Small intestine (tissue), 7 donors: Measurements from ENCODE around the gene NOS3. TPM values are rescaled to one million over a fixed set of nuclear protein-coding genes. Genes with fewer than 3 reads are reported as not detected.

Experiments
- DNase-seq, 2 donors: peaks; one replicate each; pipeline versions ENCODE4 v3.0.0 to v3.0.0-alpha.2; 2013
- FAIRE-seq: peaks from 2 replicates; lab custom pipeline; 2012; peaks lifted over from hg19 to GRCh38; lab: Jason Lieb, UNC
- H3K27ac ChIP-seq, 3 donors: one replicate each; pipeline ENCODE4 v1.5.1; 2013; ENCODE audit warnings: low read length in 2 of 3, mild to moderate bottlenecking in 2 of 3, control low read depth in 1 of 3, inconsistent platforms in 1 of 3, low read depth in 1 of 3, moderate library complexity in 1 of 3
- H3K27me3 ChIP-seq, 3 donors: one replicate each; pipeline ENCODE4 v1.6.1; 2013; ENCODE audit warnings: low read length in 3 of 3, inconsistent platforms in 1 of 3; ENCODE audit not compliant: control insufficient read depth in 3 of 3, insufficient read depth in 3 of 3
- H3K36me3 ChIP-seq, 3 donors: one replicate each; pipeline ENCODE4 v1.6.1; 2013; ENCODE audit warnings: low read length in 3 of 3, inconsistent platforms in 1 of 3, low read depth in 1 of 3, mild to moderate bottlenecking in 1 of 3, moderate library complexity in 1 of 3; ENCODE audit not compliant: control insufficient read depth in 3 of 3, insufficient read depth in 2 of 3
- H3K4me1 ChIP-seq, 3 donors: one replicate each; pipeline ENCODE4 v1.6.1; 2013; ENCODE audit warnings: low read length in 2 of 3, inconsistent platforms in 1 of 3, low read depth in 1 of 3, mild to moderate bottlenecking in 1 of 3, moderate library complexity in 1 of 3; ENCODE audit not compliant: control insufficient read depth in 3 of 3, insufficient read depth in 2 of 3
- H3K4me3 ChIP-seq, 3 donors: one replicate each; pipeline ENCODE4 v1.5.1; 2013; ENCODE audit warnings: low read length in 3 of 3, control low read depth in 1 of 3, inconsistent platforms in 1 of 3, low read depth in 1 of 3, mild to moderate bottlenecking in 1 of 3, moderate library complexity in 1 of 3
- H3K9me3 ChIP-seq, 2 donors: one replicate each; pipeline ENCODE4 v1.6.1; 2013; ENCODE audit warnings: low read depth in 1 of 2, low read length in 1 of 2; ENCODE audit not compliant: control insufficient read depth in 2 of 2, insufficient read depth in 1 of 2
- WGBS, 3 donors: extraction: QIAGEN DNeasy Blood & Tissue Kit; methylation state at CpG; one replicate each; pipeline ENCODE4 v1.1.7; 2013; 5-methylcytosine and 5-hydroxymethylcytosine counted together
- polyA plus RNA-seq, 4 donors: library from polyadenylated mRNA; stranded (reverse) in 3 of 4; unstranded in 1 of 4; fragments of 200-250 nt in 3 of 4; fragments of 120-200 nt in 1 of 4; gene quantifications; one replicate each; pipeline versions ENCODE4 v1.2.1 to v1.2.3, GENCODE V29; 2013
- donor health status: healthy with polysubstance abuse.
- donor health status: control.
- donor health status: control.
- donor health status: Bipolar disorder and iron deficiency.
- donor health status: healthy.

NOS3 gene
- polyA plus RNA-seq, 4 donors, result 0.45 to 14.7 (median 4.7) TPM

DNA sequence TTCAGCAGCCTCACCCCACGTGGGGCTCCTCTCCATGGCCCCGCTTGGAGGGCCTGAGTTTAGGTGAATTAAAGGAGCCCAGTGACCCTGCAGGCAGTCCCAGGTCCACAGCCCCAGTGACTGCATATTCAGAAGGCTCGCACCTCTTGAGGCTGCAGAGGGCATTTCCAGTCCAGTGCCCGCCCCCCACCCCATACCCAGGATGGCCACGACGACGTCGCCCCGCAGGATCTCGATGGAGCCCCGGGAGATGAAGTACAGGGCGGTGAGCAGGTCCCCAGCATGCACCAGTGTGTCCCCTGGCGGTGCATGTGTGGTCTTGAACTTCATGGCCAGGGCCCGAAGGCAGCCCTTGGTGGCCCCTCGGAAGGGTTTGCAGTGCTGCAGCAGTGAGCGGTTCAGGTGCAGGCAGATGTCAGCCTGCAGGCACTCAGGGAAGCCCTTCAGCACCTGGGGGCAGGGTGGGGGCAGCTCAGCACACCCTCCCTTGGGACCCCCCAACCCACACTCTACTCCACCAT lies 40.8 kb upstream of the NOS3 start:
- H3K27me3 ChIP-seq, result peaks cover 0 to 27% (median 7%) of the 10 kb centered on the region in 3 donors
- peaks cover 0 to 13% (median 0%) of the 10 kb centered on the region in 3 donors for H3K4me1 ChIP-seq
- no peak overlapping the region for H3K27ac ChIP-seq
- DNase-seq (no peak), FAIRE-seq (no peak)
- H3K36me3 ChIP-seq, result peaks cover 0 to 15% (median 0%) of the 10 kb centered on the region in 3 donors
- no peak overlapping the region for H3K4me3 ChIP-seq
- 88 to 91% (median 89%) methylated on average over 16 of the region's 16 CpGs for WGBS, 3 donors
- H3K9me3 ChIP-seq, result no peaks in the 10 kb centered on the region

DNA sequence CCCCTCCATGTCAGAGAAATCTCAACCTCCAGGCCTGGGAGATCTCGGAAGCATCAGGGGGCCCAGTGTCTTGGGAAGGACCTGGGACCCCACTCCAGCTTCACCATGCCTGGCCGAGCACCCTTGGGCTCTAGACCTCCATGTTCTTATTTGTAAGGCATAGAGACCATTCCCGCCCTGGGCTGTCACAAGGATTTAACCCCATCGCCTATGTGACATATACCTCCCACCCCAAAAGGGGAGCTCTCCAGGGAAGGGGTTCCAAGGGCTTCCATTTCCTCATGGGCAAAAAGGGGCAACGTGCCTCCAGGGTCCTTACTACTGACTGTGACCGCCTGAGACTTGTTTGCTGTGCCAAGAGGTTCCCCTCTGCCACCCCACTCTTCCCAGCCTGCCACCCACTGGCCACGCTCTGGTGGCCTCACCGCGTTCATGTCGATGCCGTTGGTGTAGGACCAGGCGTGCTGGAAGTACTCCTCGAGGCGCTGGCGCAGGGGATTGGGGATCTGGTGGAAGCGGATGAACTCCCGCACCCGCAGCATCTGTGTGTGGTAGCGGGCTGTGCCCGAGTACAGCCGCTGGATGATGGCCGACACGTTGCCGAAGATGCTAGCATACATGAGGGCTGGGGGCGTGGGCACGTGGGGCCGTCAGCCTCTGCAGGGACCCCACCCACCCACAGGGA lies 40.2 kb upstream of the NOS3 start:
- no peak overlapping the region for H3K4me3 ChIP-seq
- WGBS, 3 donors, result 94 to 95% (median 95%) methylated on average over 27 of the region's 27 CpGs
- H3K4me1 ChIP-seq, result peaks cover 0 to 11% (median 0%) of the 10 kb centered on the region in 3 donors
- H3K27me3 ChIP-seq, result peaks cover 0 to 27% (median 7%) of the 10 kb centered on the region in 3 donors
- no peak overlapping the region for H3K27ac ChIP-seq
- peaks cover 0 to 15% (median 0%) of the 10 kb centered on the region in 3 donors for H3K36me3 ChIP-seq
- DNase-seq (no peak), FAIRE-seq (no peak)
- no peaks in the 10 kb centered on the region for H3K9me3 ChIP-seq

DNA sequence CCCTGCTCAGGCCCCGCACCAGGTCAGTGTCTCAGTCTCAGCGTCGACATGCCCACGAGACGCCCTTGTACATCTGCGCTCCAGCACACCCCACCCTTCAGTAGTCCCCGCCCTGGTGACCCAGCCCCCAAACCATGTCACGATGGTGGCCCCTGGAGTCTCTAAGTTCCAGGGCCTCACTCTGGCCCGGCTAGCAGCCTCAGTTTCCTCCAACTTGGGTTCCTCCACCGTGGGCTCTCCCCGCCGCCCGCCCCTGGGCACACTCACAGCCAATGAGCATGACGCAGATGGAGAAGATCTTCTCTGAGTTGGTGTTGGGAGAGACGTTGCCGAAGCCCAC lies 39.7 kb upstream of the NOS3 start:
- Histone ChIP-seq H3K9me3 (no peaks in the 10 kb centered on the region), H3K27ac (no peak overlapping the region), H3K4me1 (peaks cover 0 to 10% (median 0%) of the 10 kb centered on the region in 3 donors), H3K27me3 (peaks cover 0 to 28% (median 7%) of the 10 kb centered on the region in 3 donors), H3K36me3 (peaks cover 0 to 14% (median 0%) of the 10 kb centered on the region in 3 donors), H3K4me3 (no peak overlapping the region)
- no peak for FAIRE-seq
- DNase-seq, result no peak
- 94 to 96% (median 96%) methylated on average over 15 to 16 of the region's 16 CpGs for WGBS, 3 donors

DNA sequence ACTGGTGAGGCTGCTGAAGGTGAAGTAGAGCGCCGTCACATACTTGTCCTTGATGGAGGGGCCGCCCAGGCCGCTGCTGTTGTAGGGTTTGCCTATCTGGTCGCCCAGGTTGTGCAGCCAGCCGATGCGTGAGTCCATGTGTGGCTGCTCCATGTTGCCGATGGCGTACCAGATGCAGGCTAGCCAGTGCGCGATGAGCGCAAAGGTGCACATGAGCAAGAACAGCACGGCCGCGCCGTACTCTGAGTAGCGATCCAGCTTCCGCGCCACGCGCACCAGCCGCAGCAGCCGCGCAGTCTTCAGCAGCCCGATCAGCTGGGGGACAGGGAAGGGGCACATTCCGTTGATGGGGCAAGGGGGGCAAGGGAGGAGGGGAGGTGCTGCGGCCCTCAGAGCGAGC lies 39.3 kb upstream of the NOS3 start:
- H3K27me3 ChIP-seq, result peaks cover 0 to 27% (median 7%) of the 10 kb centered on the region in 3 donors
- H3K36me3 ChIP-seq, result peaks cover 0 to 12% (median 0%) of the 10 kb centered on the region in 3 donors
- no peaks in the 10 kb centered on the region for H3K9me3 ChIP-seq
- FAIRE-seq, result no peak
- H3K27ac ChIP-seq, result no peak overlapping the region
- peaks cover 0 to 12% (median 0%) of the 10 kb centered on the region in 3 donors for H3K4me1 ChIP-seq
- WGBS, 3 donors, result 95% methylated on average over 28 of the region's 28 CpGs
- H3K4me3 ChIP-seq, result no peak overlapping the region
- DNase-seq, result no peak

DNA sequence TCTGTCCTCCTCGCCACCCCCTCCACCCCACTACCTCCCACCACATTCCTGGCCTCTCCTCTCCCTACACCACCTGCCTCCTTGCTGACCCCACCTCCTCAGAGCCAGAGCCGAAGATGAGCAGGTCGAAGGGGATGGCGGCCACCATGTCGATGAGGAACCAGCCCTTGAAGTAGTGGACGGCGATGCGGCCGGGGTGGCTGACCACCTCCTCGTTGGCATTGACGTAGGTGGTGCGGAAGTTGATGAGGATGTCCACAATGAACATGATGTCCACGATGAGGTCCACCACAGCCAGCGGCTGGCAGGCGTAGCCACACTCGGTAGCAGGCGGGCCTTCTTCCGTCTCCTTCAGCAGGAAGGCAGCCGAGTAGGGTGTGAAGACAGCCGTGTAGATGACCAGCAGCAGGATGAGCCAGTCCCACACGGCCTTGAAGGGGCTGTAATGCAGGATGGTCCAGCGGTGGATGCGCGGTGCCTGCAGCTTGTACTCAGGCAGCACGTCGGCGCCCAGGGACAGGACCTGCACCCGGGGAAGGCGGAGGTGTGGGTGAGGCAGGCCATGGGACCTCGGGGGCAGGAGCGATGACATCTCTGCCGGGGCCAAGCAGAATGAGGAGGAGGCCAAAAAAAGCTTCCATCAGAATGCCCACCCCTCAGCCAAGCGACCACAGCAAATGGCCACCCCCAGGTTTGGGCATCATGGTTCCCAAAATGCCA lies 38.3 kb upstream of the NOS3 start:
- Histone ChIP-seq H3K27ac (no peak overlapping the region), H3K27me3 (peaks cover 0 to 28% (median 4%) of the 10 kb centered on the region in 3 donors), H3K4me3 (no peak overlapping the region), H3K4me1 (peaks cover 0 to 12% (median 0%) of the 10 kb centered on the region in 3 donors), H3K36me3 (peaks cover 0 to 17% (median 0%) of the 10 kb centered on the region in 3 donors), H3K9me3 (no peaks in the 10 kb centered on the region)
- FAIRE-seq (no peak), DNase-seq (no peak)
- WGBS, 3 donors, result 87 to 93% (median 92%) methylated on average over 33 of the region's 33 CpGs

DNA sequence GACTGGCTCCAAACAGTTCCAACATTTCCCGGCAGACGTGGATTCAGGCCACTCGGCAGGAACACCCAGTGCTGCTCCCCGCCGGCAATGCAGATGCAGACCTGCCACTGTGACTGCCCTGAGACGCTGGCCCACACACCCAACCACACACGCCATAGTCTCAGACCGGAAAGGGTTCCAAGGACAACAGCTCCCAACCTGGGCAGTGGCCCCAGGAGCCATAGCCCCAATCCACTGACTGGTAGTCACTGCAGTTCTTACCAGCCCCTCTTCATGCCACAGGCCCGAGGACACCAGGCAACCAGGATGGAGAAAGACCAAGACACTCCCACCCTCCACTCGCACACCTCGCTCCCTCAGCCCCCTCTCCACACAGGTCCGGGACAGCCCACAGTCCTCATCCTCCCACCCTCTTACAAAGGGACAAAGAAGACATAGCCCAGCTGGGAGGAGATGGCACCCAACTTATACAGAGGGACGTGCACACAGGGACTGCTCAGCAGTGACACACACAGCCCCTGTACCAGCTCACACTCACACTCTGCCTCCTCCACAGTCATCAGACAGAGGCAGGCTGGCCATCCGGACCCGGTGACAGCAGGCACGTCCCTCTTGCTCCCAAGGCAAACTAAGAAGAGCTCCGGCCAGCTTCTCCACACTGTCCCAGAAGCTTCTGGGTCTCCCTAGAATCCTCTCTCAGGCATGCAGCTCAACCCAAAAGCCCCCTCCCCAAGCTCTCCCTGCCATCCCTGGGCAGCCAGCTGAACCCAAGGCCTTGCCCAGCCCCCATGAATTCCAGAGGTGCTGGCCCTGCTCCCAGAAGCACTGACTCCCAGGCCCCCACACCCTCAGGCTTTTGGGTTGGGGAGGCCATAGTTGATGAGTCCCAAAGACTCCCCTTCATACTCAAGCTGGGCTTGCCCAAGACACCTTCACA lies 37.5 kb upstream of the NOS3 start:
- Histone ChIP-seq H3K27me3 (peaks cover 0 to 26% (median 3%) of the 10 kb centered on the region in 3 donors), H3K4me1 (peaks cover 0 to 9% (median 0%) of the 10 kb centered on the region in 3 donors), H3K4me3 (no peak overlapping the region), H3K27ac (no peak overlapping the region), H3K9me3 (no peaks in the 10 kb centered on the region), H3K36me3 (peaks cover 0 to 20% (median 0%) of the 10 kb centered on the region in 3 donors)
- no peak for FAIRE-seq
- DNase-seq, result no peak
- WGBS, 3 donors, result 89 to 91% (median 90%) methylated on average over 17 of the region's 17 CpGs

DNA sequence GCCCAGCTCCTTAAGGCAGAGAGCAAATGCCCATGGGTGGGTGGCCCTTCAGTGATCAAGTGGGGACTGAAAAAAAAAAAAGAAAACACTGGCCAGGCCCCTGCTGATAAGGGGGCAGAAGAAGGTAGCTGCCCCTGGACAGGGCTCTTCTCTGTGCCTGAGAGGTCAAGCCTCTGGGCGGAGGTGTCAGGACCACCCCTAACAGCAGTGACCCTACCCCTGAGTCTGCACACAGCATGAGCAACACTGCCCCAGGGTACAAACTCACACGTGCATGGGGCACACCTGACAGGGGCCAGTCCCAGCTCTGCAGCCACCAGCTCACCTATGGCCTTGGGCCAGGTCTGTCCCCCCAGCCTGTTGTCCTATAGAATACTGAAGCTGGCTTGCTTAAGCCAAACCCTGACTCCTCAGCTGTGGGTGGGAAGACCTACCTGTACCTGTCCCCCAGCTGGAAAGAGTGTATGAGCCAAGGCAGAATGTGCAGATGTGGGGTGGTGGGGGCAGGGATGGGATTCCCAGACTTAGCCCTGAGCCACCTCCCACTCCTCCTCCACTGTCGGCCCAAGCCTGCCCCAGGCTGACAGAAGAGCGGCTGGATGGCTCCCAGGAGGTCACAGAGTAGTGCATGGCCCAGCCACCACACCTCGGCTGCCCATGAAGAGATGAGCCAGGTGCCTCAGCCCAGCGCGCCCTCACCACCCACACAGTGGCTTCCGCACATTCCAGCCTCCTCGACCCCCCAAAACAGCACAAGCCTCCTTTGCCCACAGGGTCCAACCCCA lies 36.4 kb upstream of the NOS3 start:
- peaks cover 0 to 20% (median 0%) of the 10 kb centered on the region in 3 donors for H3K36me3 ChIP-seq
- H3K9me3 ChIP-seq, result no peaks in the 10 kb centered on the region
- peaks cover 0 to 9% (median 0%) of the 10 kb centered on the region in 3 donors for H3K4me1 ChIP-seq
- DNase-seq (no peak), FAIRE-seq (no peak)
- peaks cover 0 to 31% (median 7%) of the 10 kb centered on the region in 3 donors for H3K27me3 ChIP-seq
- H3K4me3 ChIP-seq, result no peak overlapping the region
- no peak overlapping the region for H3K27ac ChIP-seq
- 83 to 90% (median 87%) methylated on average over 8 to 9 of the region's 9 CpGs for WGBS, 3 donors
